ENCODE data around the gene PRPF40A.

Gene PRPF40A

DNA sequence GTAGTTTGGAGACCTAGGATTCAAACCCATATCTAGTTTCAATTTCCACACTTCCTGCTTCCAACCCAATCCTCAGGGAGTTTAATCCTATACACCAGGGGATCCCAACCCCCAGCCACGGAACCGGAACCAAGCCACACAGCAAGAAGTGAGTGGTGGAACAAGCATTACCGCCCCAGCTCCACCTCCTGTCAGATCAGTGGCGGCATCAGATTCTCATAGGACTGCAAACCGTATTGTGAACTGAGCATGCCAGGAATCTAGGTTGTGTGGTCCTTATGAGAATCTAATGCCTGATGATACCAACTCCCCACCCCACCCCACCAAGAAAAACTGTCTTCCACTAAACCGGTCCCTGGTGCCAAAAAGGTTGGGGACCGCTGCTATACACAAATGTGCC is 52.5 kb downstream of the PRPF40A start:
- H3K9me3 ChIP-seq (ENCODE audit: insufficient read depth, low read length): no peaks in the 10 kb centered on the region
- H4K20me1 ChIP-seq (ENCODE audit: insufficient read depth, low read length): no peaks in the 10 kb centered on the region
- peaks cover 68% of the 10 kb centered on the region for H3K36me3 ChIP-seq (replicated peaks; ENCODE audit: low read depth, low read length)
- no peak overlapping the region for H3K4me3 ChIP-seq (ENCODE audit: low read length)
- H3K4me1 ChIP-seq (ENCODE audit: low read length): no peaks in the 10 kb centered on the region
- TF ChIP-seq, protein P1, sequence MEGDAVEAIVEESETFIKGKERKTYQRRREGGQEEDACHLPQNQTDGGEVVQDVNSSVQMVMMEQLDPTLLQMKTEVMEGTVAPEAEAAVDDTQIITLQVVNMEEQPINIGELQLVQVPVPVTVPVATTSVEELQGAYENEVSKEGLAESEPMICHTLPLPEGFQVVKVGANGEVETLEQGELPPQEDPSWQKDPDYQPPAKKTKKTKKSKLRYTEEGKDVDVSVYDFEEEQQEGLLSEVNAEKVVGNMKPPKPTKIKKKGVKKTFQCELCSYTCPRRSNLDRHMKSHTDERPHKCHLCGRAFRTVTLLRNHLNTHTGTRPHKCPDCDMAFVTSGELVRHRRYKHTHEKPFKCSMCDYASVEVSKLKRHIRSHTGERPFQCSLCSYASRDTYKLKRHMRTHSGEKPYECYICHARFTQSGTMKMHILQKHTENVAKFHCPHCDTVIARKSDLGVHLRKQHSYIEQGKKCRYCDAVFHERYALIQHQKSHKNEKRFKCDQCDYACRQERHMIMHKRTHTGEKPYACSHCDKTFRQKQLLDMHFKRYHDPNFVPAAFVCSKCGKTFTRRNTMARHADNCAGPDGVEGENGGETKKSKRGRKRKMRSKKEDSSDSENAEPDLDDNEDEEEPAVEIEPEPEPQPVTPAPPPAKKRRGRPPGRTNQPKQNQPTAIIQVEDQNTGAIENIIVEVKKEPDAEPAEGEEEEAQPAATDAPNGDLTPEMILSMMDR (IDR thresholded peaks at IDR 0.05; ENCODE audit: low read depth, low read length): no peak
- TF ChIP-seq EZH2phosphoT487 (IDR thresholded peaks at IDR 0.05; ENCODE audit: low read depth): no peak
- no peak overlapping the region for H3K27ac ChIP-seq (ENCODE audit: low read length)
- H2AFZ ChIP-seq (ENCODE audit: low read depth, low read length): no peak overlapping the region
- H3K79me2 ChIP-seq (ENCODE audit: low read length): no peaks in the 10 kb centered on the region
- no peak overlapping the region for H3K4me2 ChIP-seq (ENCODE audit: low read length)
- H3K27me3 ChIP-seq (ENCODE audit: low read depth, low read length): no peaks in the 10 kb centered on the region
- no peak overlapping the region for H3K9ac ChIP-seq (ENCODE audit: low read length)

DNA sequence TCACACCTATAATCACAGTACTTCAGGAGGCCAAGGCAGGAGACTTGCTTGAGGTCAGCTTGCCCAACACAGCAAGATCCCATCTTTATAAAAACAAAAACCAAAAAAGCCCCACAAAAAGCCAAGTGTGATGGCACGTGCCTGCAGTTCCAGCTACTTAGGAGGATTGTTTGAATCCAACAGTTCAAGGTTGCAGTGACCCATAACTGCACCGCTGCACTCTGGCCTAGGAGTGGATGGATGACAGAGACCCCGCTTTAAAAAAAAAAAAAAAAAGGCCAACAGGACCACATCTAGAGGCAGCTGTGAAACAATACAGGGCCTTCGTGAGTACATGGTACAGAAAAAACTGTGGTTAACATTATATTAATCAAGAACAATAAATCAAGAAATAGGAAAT is 56.2 kb downstream of the PRPF40A start:
- H3K4me3 ChIP-seq (ENCODE audit: low read length): no peak overlapping the region
- TF ChIP-seq, protein P1 (IDR thresholded peaks at IDR 0.05; ENCODE audit: low read depth, low read length): no peak
- no peak for TF ChIP-seq EZH2phosphoT487 (IDR thresholded peaks at IDR 0.05; ENCODE audit: low read depth)
- H3K27ac ChIP-seq (ENCODE audit: low read length): no peak overlapping the region
- 0 out of 2 replicates have a peak, but pooled peaks cover 2% of the 10 kb centered on the region for H4K20me1 ChIP-seq (ENCODE audit: insufficient read depth, low read length)
- H3K4me1 ChIP-seq (ENCODE audit: low read length): peaks cover 17% of the 10 kb centered on the region
- H3K79me2 ChIP-seq (ENCODE audit: low read length): no peaks in the 10 kb centered on the region
- H3K4me2 ChIP-seq (ENCODE audit: low read length): no peak overlapping the region
- H3K9me3 ChIP-seq (ENCODE audit: insufficient read depth, low read length): no peaks in the 10 kb centered on the region
- H3K9ac ChIP-seq (ENCODE audit: low read length): no peak overlapping the region
- H3K36me3 ChIP-seq (replicated peaks; ENCODE audit: low read depth, low read length): peaks cover 60% of the 10 kb centered on the region
- no peak overlapping the region for H2AFZ ChIP-seq (ENCODE audit: low read depth, low read length)
- H3K27me3 ChIP-seq (ENCODE audit: low read depth, low read length): no peaks in the 10 kb centered on the region

DNA sequence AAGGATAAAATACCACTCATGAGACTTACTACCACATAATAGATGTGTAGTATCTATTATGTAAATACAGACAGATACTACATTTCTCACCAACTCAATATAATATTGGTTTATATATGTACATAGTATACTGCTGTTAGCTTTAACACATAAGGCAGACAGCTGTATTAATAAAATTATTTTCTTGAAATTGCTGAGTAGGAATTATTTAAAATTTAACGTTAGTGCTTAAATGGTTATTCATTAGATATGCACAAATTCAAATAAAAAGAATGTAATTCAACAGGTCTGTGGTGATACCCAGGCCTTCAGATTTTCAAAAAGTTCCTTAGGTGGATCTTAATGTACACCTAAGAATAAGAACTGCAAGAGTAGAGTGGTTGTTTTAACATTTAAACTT is 59.0 kb downstream of the PRPF40A start:
- Histone ChIP-seq H2AFZ (ENCODE audit: low read depth, low read length) (no peak overlapping the region), H3K4me2 (ENCODE audit: low read length) (no peak overlapping the region), H3K4me1 (ENCODE audit: low read length) (peaks cover 21% of the 10 kb centered on the region), H4K20me1 (ENCODE audit: insufficient read depth, low read length) (0 out of 2 replicates have a peak, but pooled peaks cover 4% of the 10 kb centered on the region), H3K4me3 (ENCODE audit: low read length) (no peak overlapping the region), H3K9ac (ENCODE audit: low read length) (no peak overlapping the region), H3K36me3 (replicated peaks; ENCODE audit: low read depth, low read length) (peaks cover 49% of the 10 kb centered on the region), H3K27me3 (ENCODE audit: low read depth, low read length) (no peaks in the 10 kb centered on the region), H3K79me2 (ENCODE audit: low read length) (no peaks in the 10 kb centered on the region), H3K27ac (ENCODE audit: low read length) (no peak overlapping the region), H3K9me3 (ENCODE audit: insufficient read depth, low read length) (no peaks in the 10 kb centered on the region)
- TF ChIP-seq, protein P1 (IDR thresholded peaks at IDR 0.05; ENCODE audit: low read depth, low read length): no peak
- TF ChIP-seq EZH2phosphoT487 (IDR thresholded peaks at IDR 0.05; ENCODE audit: low read depth): no peak

DNA sequence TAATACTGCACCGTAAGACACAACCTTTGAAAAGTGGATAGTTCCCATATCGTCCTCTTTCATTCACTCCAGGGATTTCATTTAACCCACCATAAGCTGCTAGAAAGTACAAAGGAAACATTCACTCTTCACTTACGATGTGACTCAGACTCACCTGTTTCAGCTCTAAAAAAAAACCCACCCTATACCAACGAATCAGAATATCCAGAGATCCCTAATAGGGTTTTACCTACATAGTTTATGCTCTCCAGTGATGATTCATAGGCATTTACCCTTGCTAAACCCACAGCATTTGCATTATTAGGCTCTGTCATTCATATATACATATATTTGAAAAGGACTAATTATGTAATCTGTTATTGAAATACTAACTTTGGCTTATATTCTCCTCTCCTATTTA is 60.2 kb downstream of the PRPF40A start:
- TF ChIP-seq, protein P1 (IDR thresholded peaks at IDR 0.05; ENCODE audit: low read depth, low read length): no peak
- no peak for TF ChIP-seq EZH2phosphoT487 (IDR thresholded peaks at IDR 0.05; ENCODE audit: low read depth)
- Histone ChIP-seq H4K20me1 (ENCODE audit: insufficient read depth, low read length) (0 out of 2 replicates have a peak, but pooled peaks cover 4% of the 10 kb centered on the region), H2AFZ (ENCODE audit: low read depth, low read length) (no peak overlapping the region), H3K4me1 (ENCODE audit: low read length) (peaks cover 21% of the 10 kb centered on the region), H3K4me2 (ENCODE audit: low read length) (no peak overlapping the region), H3K36me3 (replicated peaks; ENCODE audit: low read depth, low read length) (peaks cover 53% of the 10 kb centered on the region), H3K9ac (ENCODE audit: low read length) (no peak overlapping the region), H3K27ac (ENCODE audit: low read length) (no peak overlapping the region), H3K4me3 (ENCODE audit: low read length) (no peak overlapping the region), H3K79me2 (ENCODE audit: low read length) (no peaks in the 10 kb centered on the region), H3K27me3 (ENCODE audit: low read depth, low read length) (no peaks in the 10 kb centered on the region), H3K9me3 (ENCODE audit: insufficient read depth, low read length) (no peaks in the 10 kb centered on the region)

Measured in OCI-LY3 (cell line).